HG03196 (cell line): ENCODE results near the gene DLX5.

Experiments
- ATAC-seq: cut with Tn5 transposase; IDR thresholded peaks from one replicate; pipeline ENCODE4 v1.9.1; 2021; ENCODE audit not compliant: unreplicated experiment

Gene DLX5

GRCh38 chr7:97006055-97006815 lies 18.4 kb downstream of the DLX5 start:
- no peak for ATAC-seq

- ATAC-seq, result no peak
Observed at GRCh38 chr7:97005183-97006054, 19.2 kb downstream of the DLX5 start, which contains the start of gene DLX6. TSS of gene DLX6 (plus strand) at chr7:97005553. CDS start at chr7:97005978, 425 bp downstream.

- no peak for ATAC-seq
Observed at GRCh38 chr7:97004247-97005182, 20.1 kb downstream of the DLX5 start.

GRCh38 chr7:97003262-97004246 lies 21.1 kb downstream of the DLX5 start:
- no peak for ATAC-seq

- ATAC-seq, result no peak
Observed at GRCh38 chr7:97002555-97003261, 21.9 kb downstream of the DLX5 start.

GRCh38 chr7:97001656-97002554 lies 22.7 kb downstream of the DLX5 start:
- no peak for ATAC-seq

- no peak for ATAC-seq
Observed at GRCh38 chr7:97001221-97001620, 23.4 kb downstream of the DLX5 start.

GRCh38 chr7:96998744-96999143 lies 25.9 kb downstream of the DLX5 start:
- no peak for ATAC-seq

- ATAC-seq, result no peak
Observed at GRCh38 chr7:96998333-96998732, 26.3 kb downstream of the DLX5 start.

GRCh38 chr7:96997512-96998032 lies 27.1 kb downstream of the DLX5 start:
- ATAC-seq, result no peak

GRCh38 chr7:96996958-96997511 lies 27.6 kb downstream of the DLX5 start:
- ATAC-seq, result no peak

GRCh38 chr7:96996111-96996957 lies 28.3 kb downstream of the DLX5 start:
- no peak for ATAC-seq

GRCh38 chr7:96995406-96996110 lies 29.1 kb downstream of the DLX5 start:
- no peak for ATAC-seq

GRCh38 chr7:96993980-96994379 lies 30.7 kb downstream of the DLX5 start:
- ATAC-seq, result no peak

GRCh38 chr7:96993094-96993865 lies 31.4 kb downstream of the DLX5 start:
- ATAC-seq, result no peak
